WTC11 (cell line): ENCODE data around the gene DTX3L.

ENCODE experiments used
- CREM ChIP-seq: sonication (generic); formaldehyde crosslinking; IDR thresholded peaks from 2 replicates; pipeline ENCODE4 v1.8.1; 2022; ENCODE audit warnings: mild to moderate bottlenecking, missing genetic modification reagents, moderate library complexity
- MAX ChIP-seq: sonication (generic); formaldehyde crosslinking; IDR thresholded peaks from 2 replicates; pipeline ENCODE4 v1.8.0; 2022; ENCODE audit warnings: mild to moderate bottlenecking, missing genetic modification reagents
- NR2C2 ChIP-seq: sonication (generic); formaldehyde crosslinking; IDR thresholded peaks from 2 replicates; pipeline ENCODE4 v1.8.0; 2022; ENCODE audit warnings: mild to moderate bottlenecking, missing genetic modification reagents
- RELA ChIP-seq: sonication (generic); formaldehyde crosslinking; IDR thresholded peaks from 2 replicates; pipeline ENCODE4 v1.8.1; 2022; ENCODE audit warnings: missing genetic modification reagents, mild to moderate bottlenecking, borderline replicate concordance
- RORB ChIP-seq: fragments of 250-450 bp; sonication (Bioruptor Pico); IDR thresholded peaks from 2 replicates; pipeline ENCODE4 v1.9.0; 2021; ENCODE audit warnings: mild to moderate bottlenecking
- SP1 ChIP-seq: sonication (generic); formaldehyde crosslinking; conservative IDR thresholded peaks from 2 replicates; pipeline ENCODE4 v1.8.1; 2022; ENCODE audit warnings: missing genetic modification reagents
- TP53 ChIP-seq: sonication (generic); formaldehyde crosslinking; IDR thresholded peaks from 2 replicates; pipeline ENCODE4 v1.8.1; 2023; ENCODE audit warnings: mild to moderate bottlenecking, missing genetic modification reagents
- ZNF138 ChIP-seq: sonication (generic); formaldehyde crosslinking; conservative IDR thresholded peaks from 2 replicates; pipeline ENCODE4 v1.8.1; 2022; ENCODE audit warnings: mild to moderate bottlenecking, moderate library complexity, missing genetic modification reagents
- ZNF219 ChIP-seq: sonication (generic); formaldehyde crosslinking; IDR thresholded peaks from 2 replicates; pipeline ENCODE4 v1.8.0; 2023; ENCODE audit warnings: missing genetic modification reagents, mild to moderate bottlenecking, borderline replicate concordance
- ZNF423 ChIP-seq: fragments of 250-450 bp; sonication (Bioruptor Pico); IDR thresholded peaks from 2 replicates; pipeline ENCODE4 v2.1.2; 2022; ENCODE audit warnings: mild to moderate bottlenecking, moderate library complexity
- TF ChIP-seq, protein P1 (sequence below): fragments of 200-600 bp; IDR thresholded peaks from 2 replicates; pipeline ENCODE4 v1.8.0; 2022; ENCODE audit warnings: antibody characterized with exemption
- TF ChIP-seq, protein P2 (sequence below): sonication (generic); formaldehyde crosslinking; IDR thresholded peaks from 2 replicates; pipeline ENCODE4 v1.8.1; 2023; ENCODE audit warnings: mild to moderate bottlenecking, missing genetic modification reagents, moderate library complexity

DNA sequence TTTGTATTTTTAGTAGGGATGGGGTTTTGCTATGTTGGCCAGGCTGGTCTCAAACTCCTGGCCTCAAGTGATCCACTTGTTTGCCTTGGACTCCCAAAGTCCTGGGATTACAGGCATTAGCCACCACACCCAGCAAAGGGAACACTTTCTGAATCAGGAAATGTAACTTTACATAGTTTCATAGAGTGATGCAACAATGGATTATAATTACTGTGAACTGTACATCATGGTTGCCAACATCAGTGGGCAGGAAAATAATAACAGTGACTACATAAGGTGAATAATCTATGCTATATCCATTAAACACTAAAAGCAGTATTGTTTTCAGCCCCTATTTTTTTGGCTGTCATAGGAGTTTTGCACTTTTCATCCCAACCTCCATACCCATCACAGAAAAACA is 44.4 kb upstream of the DTX3L start:
- no peak for TF ChIP-seq RELA (CRISPR knock-in tag)
- TF ChIP-seq, protein P1, sequence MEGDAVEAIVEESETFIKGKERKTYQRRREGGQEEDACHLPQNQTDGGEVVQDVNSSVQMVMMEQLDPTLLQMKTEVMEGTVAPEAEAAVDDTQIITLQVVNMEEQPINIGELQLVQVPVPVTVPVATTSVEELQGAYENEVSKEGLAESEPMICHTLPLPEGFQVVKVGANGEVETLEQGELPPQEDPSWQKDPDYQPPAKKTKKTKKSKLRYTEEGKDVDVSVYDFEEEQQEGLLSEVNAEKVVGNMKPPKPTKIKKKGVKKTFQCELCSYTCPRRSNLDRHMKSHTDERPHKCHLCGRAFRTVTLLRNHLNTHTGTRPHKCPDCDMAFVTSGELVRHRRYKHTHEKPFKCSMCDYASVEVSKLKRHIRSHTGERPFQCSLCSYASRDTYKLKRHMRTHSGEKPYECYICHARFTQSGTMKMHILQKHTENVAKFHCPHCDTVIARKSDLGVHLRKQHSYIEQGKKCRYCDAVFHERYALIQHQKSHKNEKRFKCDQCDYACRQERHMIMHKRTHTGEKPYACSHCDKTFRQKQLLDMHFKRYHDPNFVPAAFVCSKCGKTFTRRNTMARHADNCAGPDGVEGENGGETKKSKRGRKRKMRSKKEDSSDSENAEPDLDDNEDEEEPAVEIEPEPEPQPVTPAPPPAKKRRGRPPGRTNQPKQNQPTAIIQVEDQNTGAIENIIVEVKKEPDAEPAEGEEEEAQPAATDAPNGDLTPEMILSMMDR: no peak
- TF ChIP-seq NR2C2 (CRISPR knock-in tag): no peak
- no peak for TF ChIP-seq RORB (CRISPR knock-in tag)
- no peak for TF ChIP-seq SP1
- no peak for TF ChIP-seq ZNF219 (CRISPR knock-in tag)
- no peak for TF ChIP-seq ZNF423
- TF ChIP-seq MAX (CRISPR knock-in tag): no peak
- TF ChIP-seq TP53 (CRISPR knock-in tag): no peak
- TF ChIP-seq, protein P2, sequence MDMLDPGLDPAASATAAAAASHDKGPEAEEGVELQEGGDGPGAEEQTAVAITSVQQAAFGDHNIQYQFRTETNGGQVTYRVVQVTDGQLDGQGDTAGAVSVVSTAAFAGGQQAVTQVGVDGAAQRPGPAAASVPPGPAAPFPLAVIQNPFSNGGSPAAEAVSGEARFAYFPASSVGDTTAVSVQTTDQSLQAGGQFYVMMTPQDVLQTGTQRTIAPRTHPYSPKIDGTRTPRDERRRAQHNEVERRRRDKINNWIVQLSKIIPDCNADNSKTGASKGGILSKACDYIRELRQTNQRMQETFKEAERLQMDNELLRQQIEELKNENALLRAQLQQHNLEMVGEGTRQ: no peak
- no peak for TF ChIP-seq ZNF138 (CRISPR knock-in tag)
- no peak for TF ChIP-seq CREM (CRISPR knock-in tag)
